ENCODE data around the gene VCAN.

The VCAN gene

DNA sequence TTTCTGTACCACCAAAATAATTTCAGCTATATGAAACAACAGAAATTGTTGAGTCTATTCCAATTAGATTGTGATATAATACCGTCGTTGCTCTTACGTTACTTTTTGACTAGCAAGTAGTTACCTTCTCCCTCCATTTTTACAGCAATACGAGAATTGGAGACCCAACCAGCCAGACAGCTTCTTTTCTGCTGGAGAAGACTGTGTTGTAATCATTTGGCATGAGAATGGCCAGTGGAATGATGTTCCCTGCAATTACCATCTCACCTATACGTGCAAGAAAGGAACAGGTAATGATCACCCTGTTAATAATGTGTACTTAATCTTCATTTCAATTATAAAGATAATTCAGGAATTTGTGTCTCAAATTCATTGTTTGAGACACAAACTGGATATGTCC is 100.7 kb downstream of the VCAN start:
- no peak for DNase-seq

DNA sequence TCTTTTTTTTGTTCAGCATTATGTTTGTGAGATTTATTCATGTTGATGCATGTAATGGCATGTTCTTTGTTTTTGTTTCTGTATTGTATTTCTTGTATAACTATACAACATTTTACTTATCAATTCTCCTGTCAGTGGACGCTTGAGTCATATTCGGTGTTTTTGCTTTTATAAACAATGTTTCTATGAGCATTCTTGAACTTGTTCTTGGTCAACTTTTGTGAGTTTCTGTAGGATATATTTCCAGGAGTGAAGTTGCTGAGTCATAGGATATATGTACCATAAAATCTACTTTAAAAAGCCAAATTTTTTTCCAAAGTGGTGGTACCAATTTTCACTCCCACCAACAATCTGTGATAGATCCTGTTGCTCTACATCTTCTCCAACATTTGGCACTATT is 104.8 kb downstream of the VCAN start:
- DNase-seq, result no peak

DNA sequence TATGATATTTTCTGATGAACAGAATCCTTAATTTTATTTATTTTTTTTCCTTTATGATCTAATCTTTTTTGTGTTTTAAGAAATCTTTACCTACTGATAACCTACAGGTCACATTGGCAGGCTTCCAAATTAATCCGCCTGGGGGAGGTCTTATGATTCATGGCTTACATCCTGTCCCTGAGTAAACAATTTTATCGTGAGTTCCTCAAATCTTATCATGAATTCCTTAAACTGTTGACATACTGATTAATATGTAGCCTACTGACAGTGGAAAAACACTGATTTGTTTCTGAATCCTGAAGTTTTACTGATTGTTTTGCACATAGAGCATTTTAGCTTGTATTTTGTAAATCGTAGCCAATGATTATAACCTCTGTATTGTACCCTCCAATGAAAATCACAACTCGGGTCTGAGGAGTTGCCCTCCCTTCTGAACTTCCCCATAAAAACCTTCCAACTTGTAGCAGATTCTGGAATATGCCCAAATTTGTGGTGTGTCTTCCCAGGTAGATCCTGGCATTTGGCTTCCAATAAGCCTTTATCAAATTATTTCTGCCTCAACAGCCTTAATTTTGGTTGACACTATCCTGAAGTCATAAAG is 105.6 kb downstream of the VCAN start:
- DNase-seq, result no peak

DNA sequence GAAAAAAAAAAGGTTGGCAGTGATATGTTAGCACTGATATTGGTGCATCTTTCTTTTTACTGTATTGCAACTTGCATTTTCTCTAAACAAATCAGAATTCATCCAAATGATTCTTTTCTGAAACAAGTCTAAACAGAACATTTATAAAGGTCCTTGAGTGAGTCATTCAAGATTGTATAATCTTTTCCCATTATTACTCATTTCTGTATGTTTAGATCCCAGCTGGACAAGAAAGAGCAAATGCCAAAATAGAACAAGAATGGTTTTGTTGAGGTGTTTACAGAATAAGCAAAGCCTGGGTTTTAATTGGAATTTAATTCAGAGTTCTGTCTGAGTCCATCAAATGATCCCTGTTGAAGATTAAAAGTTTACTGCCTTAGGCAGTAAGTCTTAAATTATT is 112.3 kb downstream of the VCAN start:
- no peak for DNase-seq

DNA sequence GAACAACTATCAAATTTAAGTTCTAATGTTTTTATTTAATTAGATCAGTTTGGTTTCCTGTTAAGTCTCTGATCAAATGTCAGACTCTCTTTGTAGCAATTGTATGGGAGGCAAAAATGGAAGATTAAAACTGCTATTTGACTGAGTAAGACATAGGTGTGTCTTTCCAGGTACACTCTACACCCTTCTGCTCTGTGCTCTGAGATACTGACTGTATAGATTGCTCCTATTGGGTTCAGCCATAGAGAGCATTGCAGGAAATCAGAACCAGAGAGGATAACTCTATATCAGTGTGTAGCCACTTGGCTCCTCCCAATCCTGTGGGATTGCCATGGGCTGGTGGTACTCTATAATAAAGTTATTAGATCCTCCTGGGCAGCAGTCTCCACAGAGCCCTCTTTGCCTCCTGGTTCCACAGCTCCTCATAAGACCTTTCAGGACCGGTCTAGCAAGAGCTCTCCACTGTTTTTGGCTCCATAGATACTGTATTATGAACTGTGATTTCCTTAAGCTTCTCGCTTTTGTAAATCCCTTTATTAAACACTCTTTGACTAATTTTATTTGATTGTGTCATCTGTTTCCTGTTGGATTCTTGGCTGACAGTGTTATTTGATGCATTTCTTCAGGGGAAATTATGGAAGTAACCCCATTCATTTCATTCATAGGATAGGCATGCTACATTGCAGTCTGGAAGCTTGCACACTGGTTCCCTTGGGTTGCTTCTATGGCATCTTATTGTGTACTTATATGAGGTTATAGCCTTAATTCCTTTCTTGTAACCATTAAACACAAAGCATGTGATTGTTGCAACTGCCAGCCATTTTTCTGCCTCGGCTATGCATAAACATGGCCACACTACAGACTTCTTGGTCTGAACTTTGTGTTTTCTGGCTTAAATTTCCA is 115.6 kb downstream of the VCAN start:
- DNase-seq, result no peak

DNA sequence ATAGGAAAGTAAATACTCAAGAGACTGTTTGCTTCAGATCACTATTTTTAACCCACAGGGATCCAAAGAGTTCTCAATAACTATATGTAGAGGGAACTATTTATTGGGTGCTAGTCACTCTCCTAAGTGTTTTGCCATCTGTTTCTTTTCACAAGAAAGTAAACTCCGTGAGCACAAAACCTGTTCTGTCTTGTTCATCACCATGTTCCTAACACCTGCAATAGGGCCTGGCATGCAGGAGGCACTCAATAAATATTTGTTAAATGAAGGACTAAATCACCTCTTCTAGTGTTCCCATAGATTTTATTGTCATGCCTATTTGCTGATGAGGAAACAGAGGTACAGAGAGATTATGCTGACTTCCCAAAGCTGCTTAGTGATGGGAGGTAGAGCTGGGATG is 118.2 kb downstream of the VCAN start:
- no peak for DNase-seq

DNA sequence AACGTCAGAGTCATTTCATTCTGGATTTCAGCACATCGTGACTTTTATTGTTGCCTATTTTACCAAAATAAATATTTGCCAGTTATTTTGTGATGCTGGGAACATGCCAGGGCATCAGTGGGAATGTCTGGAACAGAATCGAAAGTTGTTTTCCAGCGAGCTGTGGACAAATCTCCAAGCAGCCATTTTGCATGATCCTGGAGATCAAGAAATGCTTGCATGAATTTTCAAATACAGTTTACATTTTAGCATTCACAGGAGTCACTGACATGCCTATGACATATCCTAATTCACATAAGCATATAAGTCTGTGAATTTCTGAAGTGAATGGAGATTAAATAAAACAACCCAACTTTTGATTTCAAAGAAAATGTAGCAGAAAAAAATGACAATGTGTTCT is 119.4 kb downstream of the VCAN start:
- no peak for DNase-seq

DNA sequence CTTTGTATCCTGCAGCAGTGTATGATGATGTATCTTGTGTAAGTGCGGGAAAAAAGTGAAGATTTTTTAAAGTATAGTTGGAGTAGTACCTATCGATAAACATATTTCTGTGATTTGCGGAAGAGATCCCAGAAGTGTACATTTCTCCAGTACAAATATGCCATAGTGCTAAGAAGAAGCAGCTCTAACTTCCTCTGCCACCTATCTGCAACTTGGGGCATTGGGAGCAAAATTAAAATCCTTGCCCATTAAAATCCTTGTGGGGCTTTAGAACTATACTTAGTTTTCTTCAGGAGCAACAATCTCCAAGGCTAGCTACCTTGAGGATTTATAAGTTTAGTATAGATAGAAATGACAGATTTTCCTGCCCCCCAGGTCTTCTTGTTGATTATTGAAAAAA is 123.7 kb downstream of the VCAN start:
- no peak for DNase-seq

DNA sequence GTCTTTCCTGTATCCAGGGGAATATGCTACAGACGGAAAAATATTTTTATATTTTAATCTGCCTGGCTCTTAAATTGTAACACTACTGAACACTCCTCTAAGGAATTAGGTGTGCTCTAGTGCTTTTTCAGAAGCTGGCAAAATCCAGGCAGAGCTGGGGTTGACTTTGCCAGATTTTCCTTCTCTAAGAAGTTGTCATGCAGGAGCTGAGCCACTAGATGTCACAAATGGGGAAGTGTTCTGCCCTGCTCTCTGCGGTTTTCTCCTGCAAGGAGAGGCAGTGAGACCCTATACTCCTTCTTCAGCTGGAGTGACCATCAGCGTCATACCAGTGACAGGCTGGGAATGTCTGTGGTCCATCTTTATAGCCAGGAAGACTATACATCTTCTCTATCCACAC is 136.6 kb downstream of the VCAN start:
- DNase-seq, result no peak

DNA sequence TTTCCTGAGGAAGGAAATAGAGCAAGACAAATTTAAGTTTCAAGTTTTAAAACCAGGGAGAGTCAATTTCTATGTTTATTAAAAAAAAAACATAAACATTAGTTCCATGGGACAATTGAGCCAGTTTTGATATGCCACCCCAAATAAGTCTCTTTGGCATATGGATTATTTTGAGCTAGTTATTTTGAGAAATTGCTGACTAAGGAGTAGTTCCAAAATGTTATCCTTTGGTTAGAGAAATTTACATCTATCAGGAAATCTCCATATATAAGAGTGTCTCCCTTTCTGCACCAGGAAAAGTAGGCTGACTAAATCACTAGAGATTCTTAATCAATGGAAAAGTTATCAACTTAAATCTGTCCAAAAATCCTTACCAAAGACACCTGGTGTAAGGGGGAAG is 143.3 kb downstream of the VCAN start:
- no peak for DNase-seq

DNA sequence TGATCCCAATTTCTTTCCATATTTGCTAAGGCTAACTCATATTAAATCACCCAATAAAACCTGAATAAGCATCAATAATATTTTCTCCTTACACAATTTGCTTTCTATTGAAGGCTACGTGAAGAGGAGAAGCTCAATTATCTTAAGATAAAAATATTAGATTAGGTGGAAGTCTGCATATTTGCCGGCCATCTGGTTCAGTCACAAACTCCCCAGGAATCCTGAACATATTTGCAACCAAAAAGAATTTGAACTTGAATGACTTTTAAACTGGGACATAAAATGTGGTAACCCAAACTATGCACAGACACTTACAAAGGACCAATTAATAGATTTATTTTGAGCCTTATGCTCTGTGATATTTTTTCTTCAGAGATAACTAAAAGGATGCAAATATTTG is 156.8 kb downstream of the VCAN start:
- DNase-seq, result no peak
